CD4-positive, alpha-beta T cell (primary cell): ENCODE data around the gene LRRC49. TPM values are rescaled to one million over a fixed set of nuclear protein-coding genes. Genes with fewer than 3 reads are reported as not detected.

Experiments
- ATAC-seq: fragments of 200-7000 bp; cut with Tn5 transposase; one replicate; pipeline ENCODE4 v1.10.0; 2022; ENCODE audit warnings: mild to moderate bottlenecking; ENCODE audit not compliant: poor library complexity
- CTCF ChIA-PET: fragments of 350-600 bp; sonication (Branson Sonifier 250); formaldehyde crosslinking; loops from one replicate; lab custom pipeline; 2021; ENCODE audit warnings: antibody characterized with exemption, inconsistent platforms; lab: Charles Lee
- POLR2A ChIA-PET: fragments of 350-600 bp; sonication (Branson Sonifier 250); formaldehyde crosslinking; loops from one replicate; lab custom pipeline; 2021; ENCODE audit warnings: antibody characterized with exemption, inconsistent platforms; lab: Charles Lee
- DNase-seq, 14 experiments: peaks; one replicate each; pipeline ENCODE4 v3.0.0-alpha.2; 2013 to 2020; ENCODE audit warnings: mixed read lengths in 2 of 14
- H3K27ac ChIP-seq, 2 donors: one replicate each; pipeline versions ENCODE4 v1.5.1 to v1.7.0; 2013; ENCODE audit warnings: low read length in 2 of 2, low read depth in 1 of 2, mild to moderate bottlenecking in 1 of 2
- H3K27me3 ChIP-seq, 2 experiments: 1 replicate in 1 of 2; 2 replicates in 1 of 2; pipeline versions ENCODE4 v1.6.1 to v1.7.0; 2013; ENCODE audit warnings: low read length in 2 of 2, control low read depth in 1 of 2, mild to moderate bottlenecking in 1 of 2, moderate library complexity in 1 of 2; ENCODE audit not compliant: insufficient read depth in 2 of 2, control insufficient read depth in 1 of 2
- H3K36me3 ChIP-seq: one replicate; pipeline ENCODE4 v1.6.1; 2013; ENCODE audit warnings: low read length, control low read depth; ENCODE audit not compliant: insufficient read depth
- H3K4me1 ChIP-seq: one replicate; pipeline ENCODE4 v1.6.1; 2013; ENCODE audit warnings: low read length, control low read depth; ENCODE audit not compliant: insufficient read depth
- H3K4me3 ChIP-seq: one replicate; pipeline ENCODE4 v1.5.1; 2013; ENCODE audit warnings: mild to moderate bottlenecking, low read length, moderate library complexity
- H3K9me3 ChIP-seq, 2 experiments: 1 replicate in 1 of 2; 2 replicates in 1 of 2; pipeline versions ENCODE4 v1.6.1 to v1.7.0; 2013; ENCODE audit warnings: low read length in 2 of 2, mild to moderate bottlenecking in 2 of 2, control low read depth in 1 of 2, moderate library complexity in 1 of 2; ENCODE audit not compliant: control insufficient read depth in 1 of 2, insufficient read depth in 1 of 2
- H3K27ac Mint-ChIP-seq: one replicate; pipeline ENCODE4 v1.8.0; 2020; ENCODE audit warnings: mixed read lengths
- H3K27me3 Mint-ChIP-seq: one replicate; pipeline ENCODE4 v1.8.0; 2021; ENCODE audit warnings: mixed read lengths
- H3K36me3 Mint-ChIP-seq: one replicate; pipeline ENCODE4 v1.8.0; 2021; ENCODE audit warnings: low read depth, mixed read lengths
- H3K4me1 Mint-ChIP-seq: one replicate; pipeline ENCODE4 v1.8.0; 2021; ENCODE audit warnings: low read depth, mixed read lengths
- H3K4me3 Mint-ChIP-seq: one replicate; pipeline ENCODE4 v1.8.0; 2020; ENCODE audit warnings: mild to moderate bottlenecking, mixed read lengths
- H3K9me3 Mint-ChIP-seq: one replicate; pipeline ENCODE4 v1.8.0; 2020; ENCODE audit warnings: mixed read lengths
- CTCF ChIP-seq: fragments of 200-600 bp; IDR thresholded peaks from one replicate; pipeline ENCODE4 v1.8.0; 2022; ENCODE audit warnings: antibody characterized with exemption, mild to moderate bottlenecking
- intact Hi-C, 2 experiments: fragments of 100-400 bp; cut with DNase I in 1 of 2; cut with micrococcal nuclease in 1 of 2; formaldehyde crosslinking; loops; one replicate each; pipeline versions ENCODE4 v1.15.1 to v1.9.0; 2023 to 2025; cut with DNase I, micrococcal nuclease
- total RNA-seq, 174 experiments: library from RNA in 2 of 174; stranded (reverse) in 2 of 174; gene quantifications; one replicate each; pipeline ENCODE4 v1.2.3 and lab custom pipeline; 2021 to 2026

LRRC49 gene
- total RNA-seq, 2 experiments from 2014 or later, result 0.39 to 0.49 TPM

- peaks cover 11% of the 10 kb centered on the region for H3K9me3 Mint-ChIP-seq
- H3K36me3 Mint-ChIP-seq, result no peaks in the 10 kb centered on the region
- no peaks in the 10 kb centered on the region for H3K4me1 ChIP-seq
- intact Hi-C loops, result loop anchor here in 1 of 2 experiments (5.0 kb wide), 1 partner anchor 215 kb away; no protein-coding TSS in a partner anchor
- no peak for TF ChIP-seq CTCF
- H3K9me3 ChIP-seq, result no peaks in the 10 kb centered on the region
- no peak overlapping the region for H3K4me3 Mint-ChIP-seq
- ATAC-seq, result no peak
- ChIA-PET POLR2A (no interaction called here), CTCF (no interaction called here)
- H3K36me3 ChIP-seq, result no peaks in the 10 kb centered on the region
- H3K27ac Mint-ChIP-seq, result no peak overlapping the region
- no peak overlapping the region for H3K4me3 ChIP-seq
- H3K4me1 Mint-ChIP-seq, result no peaks in the 10 kb centered on the region
- H3K27me3 Mint-ChIP-seq, result peaks cover 30% of the 10 kb centered on the region
- no peak for DNase-seq
- H3K27me3 ChIP-seq, result peaks cover 0 to 4% of the 10 kb centered on the region in 2 experiments
- H3K27ac ChIP-seq, result no peak overlapping the region
Observed at GRCh38 chr15:71057581-71057980, 165.0 kb downstream of the LRRC49 start.

- Mint-ChIP-seq H3K4me3 (no peak overlapping the region), H3K4me1 (no peaks in the 10 kb centered on the region), H3K9me3 (peaks cover 11% of the 10 kb centered on the region), H3K36me3 (no peaks in the 10 kb centered on the region), H3K27ac (no peak overlapping the region), H3K27me3 (peaks cover 49% of the 10 kb centered on the region)
- Histone ChIP-seq H3K27ac (no peak overlapping the region), H3K4me3 (no peak overlapping the region), H3K4me1 (no peaks in the 10 kb centered on the region), H3K36me3 (no peaks in the 10 kb centered on the region), H3K9me3 (no peaks in the 10 kb centered on the region), H3K27me3 (peaks cover 0 to 4% of the 10 kb centered on the region in 2 experiments)
- ChIA-PET POLR2A (no interaction called here), CTCF (interaction anchor here (1.3 kb wide), 1 partner anchor 19 kb away, joined by 4 read pairs; no protein-coding TSS in a partner anchor)
- intact Hi-C loops, result no loop called here
- no peak for ATAC-seq
- no peak for TF ChIP-seq CTCF
- no peak for DNase-seq
Observed at GRCh38 chr15:71060983-71061382, 168.4 kb downstream of the LRRC49 start.

- Histone ChIP-seq H3K27me3 (peaks cover 0 to 4% of the 10 kb centered on the region in 2 experiments), H3K27ac (no peak overlapping the region), H3K9me3 (no peaks in the 10 kb centered on the region), H3K36me3 (no peaks in the 10 kb centered on the region), H3K4me1 (no peaks in the 10 kb centered on the region), H3K4me3 (no peak overlapping the region)
- Mint-ChIP-seq H3K27me3 (peaks cover 64% of the 10 kb centered on the region), H3K9me3 (no peaks in the 10 kb centered on the region), H3K4me3 (no peak overlapping the region), H3K36me3 (no peaks in the 10 kb centered on the region), H3K27ac (no peak overlapping the region), H3K4me1 (no peaks in the 10 kb centered on the region)
- no peak for TF ChIP-seq CTCF
- DNase-seq, result no peak
- ATAC-seq, result no peak
- intact Hi-C loops, result no loop called here
- ChIA-PET CTCF (no interaction called here), POLR2A (no interaction called here)
Observed at GRCh38 chr15:71066983-71067382, 174.4 kb downstream of the LRRC49 start.
